ENCODE results near the gene AP3M1.

GRCh38 chr10:74120911-74121310 is 29.7 kb downstream of the AP3M1 start:
- TF ChIP-seq EZH2phosphoT487 (IDR thresholded peaks at IDR 0.05; ENCODE audit: insufficient read depth, low read depth) (no peak), EZH2 (IDR thresholded peaks at IDR 0.05; ENCODE audit: insufficient read depth, poor library complexity, severe bottlenecking) (no peak)

Measured in GM23248 (cell line).